Trophoblast cell (in vitro differentiated cells and primary cell): ENCODE data around the gene CRYBG2.
A peak's percentile ranks its signal among the peaks of the same experiment; 100 is the strongest.

Experiments used
- DNase-seq, 2 donors: peaks; one replicate each; pipeline ENCODE4 v3.0.0-alpha.2; 2016
- H2AFZ ChIP-seq: 2 replicates; pipeline ENCODE4 v1.6.1; 2013; ENCODE audit warnings: low read length, moderate library complexity, mild to moderate bottlenecking; ENCODE audit not compliant: insufficient read depth, poor library complexity
- H2AK5ac ChIP-seq: 2 replicates; pipeline ENCODE4 v1.6.1; 2013; ENCODE audit warnings: mild to moderate bottlenecking, low read length
- H2BK120ac ChIP-seq: 2 replicates; pipeline ENCODE4 v1.6.1; 2013; ENCODE audit warnings: low read length, mild to moderate bottlenecking, moderate library complexity; ENCODE audit not compliant: insufficient read depth, poor library complexity
- H2BK12ac ChIP-seq: 2 replicates; pipeline ENCODE4 v1.6.1; 2013; ENCODE audit warnings: mild to moderate bottlenecking, low read length, moderate library complexity
- H2BK5ac ChIP-seq: 2 replicates; pipeline ENCODE4 v1.6.1; 2013; ENCODE audit warnings: low read length, low read depth, moderate library complexity, mild to moderate bottlenecking; ENCODE audit not compliant: poor library complexity
- H3K14ac ChIP-seq: 2 replicates; pipeline ENCODE4 v1.6.1; 2013; ENCODE audit warnings: mild to moderate bottlenecking, low read length
- H3K18ac ChIP-seq: 2 replicates; pipeline ENCODE4 v1.6.1; 2013; ENCODE audit warnings: mild to moderate bottlenecking, low read length
- H3K23ac ChIP-seq: 2 replicates; pipeline ENCODE4 v1.6.1; 2013; ENCODE audit warnings: low read length
- H3K27ac ChIP-seq: 2 replicates; pipeline ENCODE4 v1.5.1; 2013; ENCODE audit warnings: low read depth, mild to moderate bottlenecking, inconsistent platforms, low read length, moderate library complexity
- H3K27me3 ChIP-seq: 2 replicates; pipeline ENCODE4 v1.6.1; 2013; ENCODE audit warnings: inconsistent platforms, mild to moderate bottlenecking, low read length, moderate library complexity; ENCODE audit not compliant: insufficient read depth
- H3K36me3 ChIP-seq, 2 experiments: 1 replicate in 1 of 2; 2 replicates in 1 of 2; pipeline ENCODE4 v1.6.1; 2013; ENCODE audit warnings: low read length in 2 of 2, mild to moderate bottlenecking in 2 of 2, moderate library complexity in 1 of 2; ENCODE audit not compliant: insufficient read depth in 2 of 2, control insufficient read depth in 1 of 2
- H3K4ac ChIP-seq: 2 replicates; pipeline ENCODE4 v1.6.1; 2013; ENCODE audit warnings: low read depth, mild to moderate bottlenecking, low read length, moderate library complexity
- H3K4me1 ChIP-seq, 2 experiments: 1 replicate in 1 of 2; 2 replicates in 1 of 2; pipeline ENCODE4 v1.6.1; 2013; ENCODE audit warnings: low read length in 2 of 2, mild to moderate bottlenecking in 2 of 2, moderate library complexity in 1 of 2; ENCODE audit not compliant: insufficient read depth in 2 of 2, control insufficient read depth in 1 of 2
- H3K4me2 ChIP-seq: 2 replicates; pipeline ENCODE4 v1.6.1; 2013; ENCODE audit warnings: inconsistent platforms, mild to moderate bottlenecking, low read length, moderate library complexity
- H3K4me3 ChIP-seq: 2 replicates; pipeline ENCODE4 v1.5.1; 2013; ENCODE audit warnings: mild to moderate bottlenecking, low read depth, low read length, inconsistent platforms
- H3K79me1 ChIP-seq: one replicate; pipeline ENCODE4 v1.6.1; 2013; ENCODE audit warnings: low read length
- H3K79me2 ChIP-seq: 2 replicates; pipeline ENCODE4 v1.6.1; 2013; ENCODE audit warnings: low read length, mild to moderate bottlenecking; ENCODE audit not compliant: control insufficient read depth, insufficient read depth, poor library complexity
- H3K9ac ChIP-seq: 2 replicates; pipeline ENCODE4 v1.6.1; 2013; ENCODE audit warnings: mild to moderate bottlenecking, low read length
- H3K9me3 ChIP-seq: 2 replicates; pipeline ENCODE4 v1.6.1; 2013; ENCODE audit warnings: low read depth, mild to moderate bottlenecking, control low read depth, inconsistent platforms, low read length; ENCODE audit not compliant: insufficient read depth
- H4K12ac ChIP-seq: 2 replicates; pipeline ENCODE4 v1.6.1; 2013; ENCODE audit warnings: low read depth, mild to moderate bottlenecking, low read length, moderate library complexity
- H4K8ac ChIP-seq: 2 replicates; pipeline ENCODE4 v1.6.1; 2013; ENCODE audit warnings: low read depth, mild to moderate bottlenecking, low read length, moderate library complexity
- H4K91ac ChIP-seq: one replicate; pipeline ENCODE4 v1.6.1; 2013; ENCODE audit warnings: low read depth, mild to moderate bottlenecking, low read length, moderate library complexity
- WGBS: extraction: QIAGEN DNeasy Blood & Tissue Kit; methylation state at CpG from one replicate; pipeline ENCODE4 v1.1.7; 2013; ENCODE audit warnings: missing lambda C conversion rate; ENCODE audit not compliant: insufficient read length, insufficient coverage; ENCODE audit errors: extremely low coverage; 5-methylcytosine and 5-hydroxymethylcytosine counted together

CRYBG2 gene

GRCh38 chr1:26356106-26356505, 2.2 kb upstream of the CRYBG2 start:
- DNase-seq: no peak
- Histone ChIP-seq H4K8ac (no peak overlapping the region), H4K12ac (no peak overlapping the region), H3K4me3 (no peak overlapping the region), H3K79me1 (peaks cover 36% of the 10 kb centered on the region), H2BK12ac (no peak overlapping the region), H3K9ac (no peak overlapping the region), H3K79me2 (peaks cover 15% of the 10 kb centered on the region), H3K14ac (no peak overlapping the region), H3K36me3 (no peaks in the 10 kb centered on the region), H4K91ac (no peak overlapping the region), H3K4ac (no peak overlapping the region), H3K4me2 (no peak overlapping the region), H2BK5ac (no peak overlapping the region), H3K27me3 (peaks cover 10% of the 10 kb centered on the region), H2AFZ (no peak overlapping the region), H3K23ac (no peak overlapping the region), H3K18ac (no peak overlapping the region), H3K9me3 (no peaks in the 10 kb centered on the region), H3K27ac (no peak overlapping the region), H2BK120ac (no peak overlapping the region), H3K4me1 (peaks cover 42 to 43% of the 10 kb centered on the region in 2 experiments), H2AK5ac (no peak overlapping the region)
- WGBS: no CpG with 5 or more reads among the region's 5 CpGs

GRCh38 chr1:26354972-26355371, 1.0 kb upstream of the CRYBG2 start:
- DNase-seq: no peak
- Histone ChIP-seq H3K4me2 (no peak overlapping the region), H3K23ac (no peak overlapping the region), H2BK12ac (peak overlapping the region; percentile 80), H3K18ac (peak overlapping the region; percentile 63), H2BK120ac (peak overlapping the region; percentile 26), H4K12ac (no peak overlapping the region), H3K4ac (peak overlapping the region; percentile 38), H2BK5ac (no peak overlapping the region), H3K4me3 (no peak overlapping the region), H3K79me1 (peaks cover 42% of the 10 kb centered on the region), H2AK5ac (peak overlapping the region; percentile 42), H3K79me2 (peaks cover 16% of the 10 kb centered on the region), H4K91ac (peak overlapping the region; percentile 73), H3K36me3 (no peaks in the 10 kb centered on the region), H3K14ac (peak overlapping the region; percentile 45), H3K9me3 (no peaks in the 10 kb centered on the region), H2AFZ (no peak overlapping the region), H3K27ac (no peak overlapping the region), H3K27me3 (peaks cover 2% of the 10 kb centered on the region), H3K9ac (no peak overlapping the region), H4K8ac (peak overlapping the region; percentile 39), H3K4me1 (peaks cover 42 to 46% of the 10 kb centered on the region in 2 experiments)
- WGBS: no CpG with 5 or more reads among the region's 9 CpGs

GRCh38 chr1:26353210-26353859, 595 bp downstream of the CRYBG2 start:
- Histone ChIP-seq H3K9me3 (no peaks in the 10 kb centered on the region), H2BK120ac (peak overlapping the region; percentile 88), H3K14ac (peak overlapping the region; percentile 96), H4K91ac (peak overlapping the region; percentile 96), H2BK12ac (peak overlapping the region; percentile 97), H3K27ac (peak overlapping the region; percentile 26), H4K12ac (peak overlapping the region; percentile 23), H3K36me3 (no peaks in the 10 kb centered on the region), H2BK5ac (peak overlapping the region; percentile 84), H3K79me1 (peaks cover 40% of the 10 kb centered on the region), H3K79me2 (peaks cover 16% of the 10 kb centered on the region), H3K18ac (peak overlapping the region; percentile 86), H4K8ac (peak overlapping the region; percentile 84), H2AFZ (peak overlapping the region; percentile 85), H3K4me3 (peak overlapping the region; percentile 4), H3K27me3 (no peaks in the 10 kb centered on the region), H3K4me2 (peak overlapping the region; percentile 32), H3K23ac (no peak overlapping the region), H3K4ac (peak overlapping the region; percentile 93), H2AK5ac (peak overlapping the region; percentile 99), H3K9ac (no peak overlapping the region), H3K4me1 (peaks cover 43 to 46% of the 10 kb centered on the region in 2 experiments)
- no CpG with 5 or more reads among the region's 4 CpGs for WGBS
- DNase-seq: no peak

- no peak overlapping the region for H3K4me3 ChIP-seq
- WGBS: no CpG with 5 or more reads among the region's 5 CpGs
- H2BK120ac ChIP-seq: peak overlapping the region; percentile 93
Measured at GRCh38 chr1:26352338-26352679, 1.6 kb downstream of the CRYBG2 start.

More at GRCh38 chr1:26352338-26352679, 1.6 kb downstream of the CRYBG2 start:
- Histone ChIP-seq H3K4me2 (peak overlapping the region; percentile 35), H3K9me3 (no peaks in the 10 kb centered on the region), H2BK5ac (peak overlapping the region; percentile 71), H3K79me1 (peaks cover 40% of the 10 kb centered on the region), H3K27ac (peak overlapping the region; percentile 98), H3K79me2 (peaks cover 16% of the 10 kb centered on the region), H4K12ac (peak overlapping the region; percentile 24), H2BK12ac (peak overlapping the region; percentile 90), H3K23ac (peak overlapping the region; percentile 47), H3K9ac (peak overlapping the region; percentile 32), H2AK5ac (peak overlapping the region; percentile 38), H2AFZ (no peak overlapping the region), H3K18ac (peak overlapping the region; percentile 76), H3K4ac (peak overlapping the region; percentile 28), H4K91ac (peak overlapping the region; percentile 90), H4K8ac (peak overlapping the region; percentile 44), H3K14ac (peak overlapping the region; percentile 74), H3K4me1 (peaks cover 43 to 49% of the 10 kb centered on the region in 2 experiments), H3K36me3 (no peaks in the 10 kb centered on the region), H3K27me3 (no peaks in the 10 kb centered on the region)
- no peak for DNase-seq
